Osteoblast (primary cell): Measurements from ENCODE around the gene IL1RAPL1. TPM values are rescaled to one million over a fixed set of nuclear protein-coding genes. Genes with fewer than 3 reads are reported as not detected.

ENCODE experiments used
- DNase-seq: peaks from one replicate; pipeline ENCODE4 v3.0.0; 2011; ENCODE audit warnings: low spot score, mixed read lengths; ENCODE audit not compliant: insufficient read length; ENCODE audit errors: missing footprints
- H2AFZ ChIP-seq: 2 replicates; pipeline ENCODE4 v1.6.0; 2011; ENCODE audit warnings: mild to moderate bottlenecking, low read length
- H3K27ac ChIP-seq: 2 replicates; pipeline ENCODE4 v1.5.1; 2011; ENCODE audit warnings: mild to moderate bottlenecking, low read depth, low read length, moderate library complexity
- H3K27me3 ChIP-seq: 2 replicates; pipeline ENCODE4 v1.6.0; 2012; ENCODE audit warnings: mild to moderate bottlenecking, control low read depth, inconsistent platforms, low read length, moderate library complexity; ENCODE audit not compliant: insufficient read depth
- H3K36me3 ChIP-seq: 2 replicates; pipeline ENCODE4 v1.5.1; 2011; ENCODE audit warnings: mild to moderate bottlenecking, low read length, control low read depth, moderate library complexity; ENCODE audit not compliant: insufficient read depth
- H3K4me1 ChIP-seq: 2 replicates; pipeline ENCODE4 v1.5.1; 2011; ENCODE audit warnings: mild to moderate bottlenecking, low read length, control low read depth, moderate library complexity; ENCODE audit not compliant: insufficient read depth
- H3K4me2 ChIP-seq: 2 replicates; pipeline ENCODE4 v1.6.0; 2011; ENCODE audit warnings: mild to moderate bottlenecking, low read length; ENCODE audit not compliant: insufficient read depth
- H3K4me3 ChIP-seq: fragments of 200-600 bp; sonication (generic); 3 replicates; pipeline ENCODE4 v1.5.1; 2012; ENCODE audit warnings: mild to moderate bottlenecking, low read length, inconsistent platforms; ENCODE audit not compliant: insufficient read depth
- H3K79me2 ChIP-seq: 2 replicates; pipeline ENCODE4 v1.6.0; 2012; ENCODE audit warnings: mild to moderate bottlenecking, low read length, control low read depth, inconsistent platforms; ENCODE audit not compliant: insufficient read depth
- H3K9me3 ChIP-seq: 2 replicates; pipeline ENCODE4 v1.5.1; 2011; ENCODE audit warnings: low read depth, low read length, control low read depth
- H4K20me1 ChIP-seq: 2 replicates; pipeline ENCODE4 v1.6.0; 2012; ENCODE audit warnings: mild to moderate bottlenecking, low read length, control low read depth; ENCODE audit not compliant: insufficient read depth
- total RNA-seq: library from RNA; depleted of rRNA; stranded (reverse); fragments of >200 nt; gene quantifications from 2 replicates; pipeline ENCODE4 v1.2.3, GENCODE V29; 2012
- TF ChIP-seq, protein P1 (sequence below): IDR thresholded peaks from 2 replicates; pipeline ENCODE4 v1.5.1; 2011; ENCODE audit warnings: mild to moderate bottlenecking, low read depth, low read length, moderate library complexity; ENCODE audit errors: extremely low read depth

IL1RAPL1 gene
- total RNA-seq, 1 donor = under 0.01 TPM

DNA sequence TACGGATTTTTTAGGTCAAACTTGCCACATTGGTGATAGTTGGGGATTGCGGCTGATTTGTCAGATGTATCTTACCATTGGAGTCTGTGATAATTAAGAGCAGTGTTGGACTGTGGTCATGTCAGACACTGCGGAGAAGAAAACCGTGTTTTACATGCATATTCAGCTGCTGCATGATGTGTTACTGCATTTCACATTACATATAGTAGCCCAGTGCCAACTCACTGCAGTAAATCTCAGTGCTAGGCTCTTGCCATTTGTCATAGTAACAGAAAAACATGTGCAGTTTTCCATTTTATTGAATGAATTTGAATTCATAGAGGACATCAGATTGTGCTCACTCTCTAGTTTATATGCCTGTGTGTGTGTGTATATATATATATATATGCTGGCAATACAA lies 543.7 kb downstream of the IL1RAPL1 start:
- TF ChIP-seq, protein P1, sequence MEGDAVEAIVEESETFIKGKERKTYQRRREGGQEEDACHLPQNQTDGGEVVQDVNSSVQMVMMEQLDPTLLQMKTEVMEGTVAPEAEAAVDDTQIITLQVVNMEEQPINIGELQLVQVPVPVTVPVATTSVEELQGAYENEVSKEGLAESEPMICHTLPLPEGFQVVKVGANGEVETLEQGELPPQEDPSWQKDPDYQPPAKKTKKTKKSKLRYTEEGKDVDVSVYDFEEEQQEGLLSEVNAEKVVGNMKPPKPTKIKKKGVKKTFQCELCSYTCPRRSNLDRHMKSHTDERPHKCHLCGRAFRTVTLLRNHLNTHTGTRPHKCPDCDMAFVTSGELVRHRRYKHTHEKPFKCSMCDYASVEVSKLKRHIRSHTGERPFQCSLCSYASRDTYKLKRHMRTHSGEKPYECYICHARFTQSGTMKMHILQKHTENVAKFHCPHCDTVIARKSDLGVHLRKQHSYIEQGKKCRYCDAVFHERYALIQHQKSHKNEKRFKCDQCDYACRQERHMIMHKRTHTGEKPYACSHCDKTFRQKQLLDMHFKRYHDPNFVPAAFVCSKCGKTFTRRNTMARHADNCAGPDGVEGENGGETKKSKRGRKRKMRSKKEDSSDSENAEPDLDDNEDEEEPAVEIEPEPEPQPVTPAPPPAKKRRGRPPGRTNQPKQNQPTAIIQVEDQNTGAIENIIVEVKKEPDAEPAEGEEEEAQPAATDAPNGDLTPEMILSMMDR = no peak
- Histone ChIP-seq H3K9me3 (no peaks in the 10 kb centered on the region), H3K79me2 (no peaks in the 10 kb centered on the region)

GRCh38 chrX:29136904-29137303 lies 549.7 kb downstream of the IL1RAPL1 start:
- no peak for DNase-seq
- Histone ChIP-seq H3K4me3 (no peak overlapping the region), H3K27ac (no peak overlapping the region), H2AFZ (no peak overlapping the region), H3K36me3 (no peaks in the 10 kb centered on the region), H3K4me1 (no peaks in the 10 kb centered on the region), H3K9me3 (peaks cover 2% of the 10 kb centered on the region), H3K79me2 (no peaks in the 10 kb centered on the region), H3K27me3 (no peaks in the 10 kb centered on the region), H3K4me2 (no peak overlapping the region), H4K20me1 (no peaks in the 10 kb centered on the region)
- TF ChIP-seq, protein P1 = no peak

More for the DNA sequence above, 543.7 kb downstream of the IL1RAPL1 start:
- Histone ChIP-seq H3K4me3 (no peak overlapping the region), H4K20me1 (no peaks in the 10 kb centered on the region), H2AFZ (no peak overlapping the region), H3K4me2 (no peak overlapping the region), H3K4me1 (no peaks in the 10 kb centered on the region), H3K27me3 (no peaks in the 10 kb centered on the region), H3K36me3 (no peaks in the 10 kb centered on the region), H3K27ac (no peak overlapping the region)
- DNase-seq = no peak

DNA sequence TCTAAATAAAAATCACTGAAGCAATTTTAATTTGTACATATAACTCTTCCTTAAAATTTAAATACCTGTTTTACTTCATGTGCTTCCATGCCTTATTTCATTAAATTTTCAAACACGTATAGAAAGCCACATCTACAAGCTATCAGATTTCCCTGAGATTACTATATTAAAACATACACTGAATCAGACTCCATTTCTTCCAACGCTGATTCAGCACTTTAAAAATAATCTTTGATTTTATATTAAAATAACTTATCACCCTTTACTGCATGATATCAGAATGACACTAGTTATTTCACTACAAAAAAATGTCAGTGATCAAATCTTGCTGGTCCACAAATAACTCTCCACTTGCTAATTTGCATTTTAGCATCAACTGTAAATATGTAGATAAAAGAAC lies 550.8 kb downstream of the IL1RAPL1 start:
- Histone ChIP-seq H3K9me3 (peaks cover 2% of the 10 kb centered on the region), H3K27ac (no peak overlapping the region), H2AFZ (no peak overlapping the region), H3K4me2 (no peak overlapping the region), H4K20me1 (no peaks in the 10 kb centered on the region), H3K4me3 (no peak overlapping the region), H3K27me3 (no peaks in the 10 kb centered on the region), H3K79me2 (no peaks in the 10 kb centered on the region), H3K36me3 (no peaks in the 10 kb centered on the region), H3K4me1 (no peaks in the 10 kb centered on the region)
- TF ChIP-seq, protein P1 = no peak
- DNase-seq = no peak

- H3K36me3 ChIP-seq = no peaks in the 10 kb centered on the region
- H2AFZ ChIP-seq = no peak overlapping the region
- H3K9me3 ChIP-seq = peaks cover 4% of the 10 kb centered on the region
- H3K27me3 ChIP-seq = no peaks in the 10 kb centered on the region
- H3K4me1 ChIP-seq = no peaks in the 10 kb centered on the region
- TF ChIP-seq, protein P1 = no peak
- no peak overlapping the region for H3K4me2 ChIP-seq
- no peak for DNase-seq
- no peaks in the 10 kb centered on the region for H3K79me2 ChIP-seq
- no peaks in the 10 kb centered on the region for H4K20me1 ChIP-seq
- H3K4me3 ChIP-seq = no peak overlapping the region
- no peak overlapping the region for H3K27ac ChIP-seq
Observed at GRCh38 chrX:29143356-29143755, 556.1 kb downstream of the IL1RAPL1 start.
